Endothelial cell of umbilical vein (primary cell): ENCODE measurements around the gene PPFIA2. TPM values are rescaled to one million over a fixed set of nuclear protein-coding genes. Genes with fewer than 3 reads are reported as not detected.

ENCODE experiments used
- BruUV-seq: library from RNA; stranded (reverse); fragments of 400-500 nt; replicated peaks from 2 replicates; lab custom pipeline; 2021; lab: Mats Ljungman, UMichigan
- CTCF ChIA-PET: fragments of 300-600, 350-600 bp; sonication (Branson Sonifier 250); formaldehyde crosslinking; loops from one replicate; lab custom pipeline; 2021; ENCODE audit warnings: antibody characterized with exemption, inconsistent platforms; lab: Charles Lee
- POLR2A ChIA-PET: fragments of 300-600, 350-600 bp; sonication (Branson Sonifier 250); formaldehyde crosslinking; loops from one replicate; lab custom pipeline; 2021; ENCODE audit warnings: antibody characterized with exemption, inconsistent platforms; lab: Charles Lee
- DNase-seq: peaks from one replicate; pipeline ENCODE4 v3.0.0-alpha.2; 2011; ENCODE audit warnings: low read depth, low spot score
- FAIRE-seq: peaks from 2 replicates; lab custom pipeline; 2011; peaks lifted over from hg19 to GRCh38; lab: Jason Lieb, UNC
- H2AFZ ChIP-seq: 2 replicates; pipeline ENCODE4 v1.6.0; 2012; ENCODE audit warnings: low read depth, low read length, control low read depth, inconsistent platforms
- H3K27ac ChIP-seq: 2 replicates; pipeline ENCODE4 v1.5.1; 2011; ENCODE audit warnings: low read depth, mild to moderate bottlenecking, control low read depth, low read length, moderate library complexity; ENCODE audit not compliant: insufficient read depth
- H3K27me3 ChIP-seq, 2 experiments: 2 replicates each; pipeline versions ENCODE4 v1.6.0 to v1.6.1; 2011; ENCODE audit warnings: low read length in 2 of 2, mixed read lengths in 1 of 2; ENCODE audit not compliant: control insufficient read depth in 2 of 2, insufficient read depth in 2 of 2
- H3K36me3 ChIP-seq, 2 experiments: 2 replicates in 1 of 2; 3 replicates in 1 of 2; pipeline ENCODE4 v1.5.1; 2011; ENCODE audit warnings: low read length in 2 of 2, mild to moderate bottlenecking in 1 of 2, moderate library complexity in 1 of 2; ENCODE audit not compliant: control insufficient read depth in 2 of 2, insufficient read depth in 2 of 2; ENCODE audit errors: extremely low read depth in 1 of 2
- H3K4me1 ChIP-seq: 3 replicates; pipeline ENCODE4 v1.5.1; 2011; ENCODE audit warnings: mild to moderate bottlenecking, low read length; ENCODE audit not compliant: control insufficient read depth, insufficient read depth; ENCODE audit errors: extremely low read depth
- H3K4me2 ChIP-seq: 2 replicates; pipeline ENCODE4 v1.6.1; 2011; ENCODE audit warnings: low read length, control low read depth, mixed read lengths; ENCODE audit not compliant: insufficient read depth
- H3K4me3 ChIP-seq, 3 experiments: fragments of 200-600 bp in 1 of 3; sonication (generic), shearing (Covaris generic) in 1 of 3; replicated peaks in 1 of 3; 2 replicates each; pipeline ENCODE4 v1.5.1; 2011 to 2016; ENCODE audit warnings: control low read depth in 3 of 3, low read length in 3 of 3, mild to moderate bottlenecking in 2 of 3, inconsistent platforms in 1 of 3, low read depth in 1 of 3, moderate library complexity in 1 of 3; ENCODE audit not compliant: insufficient read depth in 1 of 3
- H3K79me2 ChIP-seq: 2 replicates; pipeline ENCODE4 v1.6.0; 2012; ENCODE audit warnings: low read length, inconsistent platforms; ENCODE audit not compliant: control insufficient read depth, insufficient read depth
- H3K9ac ChIP-seq: replicated peaks from 2 replicates; pipeline ENCODE3; 2011; ENCODE audit warnings: low read length, control low read depth; ENCODE audit not compliant: insufficient read depth; ENCODE audit errors: extremely low read depth
- H3K9me1 ChIP-seq: replicated peaks from 3 replicates; pipeline ENCODE4 v1.6.0; 2011; ENCODE audit warnings: mild to moderate bottlenecking, low read length; ENCODE audit not compliant: control insufficient read depth, insufficient read depth; ENCODE audit errors: extremely low read depth
- H3K9me3 ChIP-seq: replicated peaks from 2 replicates; pipeline ENCODE4 v1.5.1; 2012; ENCODE audit warnings: low read length, inconsistent platforms; ENCODE audit not compliant: control insufficient read depth, insufficient read depth
- H4K20me1 ChIP-seq: replicated peaks from 2 replicates; pipeline ENCODE3; 2011; ENCODE audit warnings: mild to moderate bottlenecking, low read length; ENCODE audit not compliant: control insufficient read depth, insufficient read depth; ENCODE audit errors: extremely low read depth
- EZH2 ChIP-seq: IDR thresholded peaks from 2 replicates; pipeline ENCODE4 v1.6.1; 2012; ENCODE audit warnings: borderline replicate concordance, low read depth, mild to moderate bottlenecking, moderate library complexity, low read length, inconsistent platforms; ENCODE audit not compliant: severe bottlenecking
- FOS ChIP-seq: IDR thresholded peaks from 2 replicates; pipeline ENCODE4 v1.6.1; 2011; ENCODE audit warnings: mild to moderate bottlenecking, low read length, moderate library complexity, borderline replicate concordance; ENCODE audit not compliant: insufficient read depth
- GATA2 ChIP-seq: IDR thresholded peaks from 2 replicates; pipeline ENCODE4 v1.7.0; 2011; ENCODE audit warnings: low read depth, mild to moderate bottlenecking, moderate library complexity, mixed read lengths, low read length; ENCODE audit not compliant: insufficient read length, insufficient read depth
- JUN ChIP-seq: IDR thresholded peaks from 2 replicates; pipeline ENCODE4 v1.6.1; 2011; ENCODE audit warnings: borderline replicate concordance, low read depth; ENCODE audit not compliant: insufficient read length, insufficient read depth
- MYC ChIP-seq: IDR thresholded peaks from one replicate; pipeline ENCODE4 v1.6.1; 2011; ENCODE audit warnings: mild to moderate bottlenecking, low read depth, low read length
- POLR2A ChIP-seq: IDR thresholded peaks from 2 replicates; pipeline ENCODE4 v1.6.1; 2012; ENCODE audit warnings: low read depth, mild to moderate bottlenecking, control low read depth, low read length
- POLR2AphosphoS5 ChIP-seq: IDR thresholded peaks from 2 replicates; pipeline ENCODE4 v1.6.1; 2012; ENCODE audit warnings: low read depth, mild to moderate bottlenecking, control low read depth, low read length, moderate library complexity; ENCODE audit not compliant: insufficient read depth
- dilution Hi-C: fragments of 300-500 bp; cut with MboI; formaldehyde crosslinking; loops from one replicate; pipeline ENCODE4 v1.15.0; 2019; ENCODE audit warnings: low sequenced_read_pairs; ENCODE audit not compliant: extremely low pct_ligation_motif_present
- intact Hi-C: fragments of 100-400 bp; cut with micrococcal nuclease; formaldehyde crosslinking; loops from one replicate; pipeline ENCODE4 v1.10.0; 2022
- polyA plus RNA-seq, 4 experiments: library from polyadenylated mRNA; depleted of rRNA in 3 of 4; stranded (reverse) in 3 of 4; unstranded in 1 of 4; fragments of >200 nt; gene quantifications; 2 replicates each; pipeline versions ENCODE4 v1.2.1 to v1.2.3, GENCODE V29; 2011 to 2012; ENCODE audit warnings: missing spikeins in 1 of 4
- total RNA-seq: library from RNA; stranded (reverse); gene quantifications from 2 replicates; pipeline ENCODE4 v1.2.3, GENCODE V29; 2021
- TF ChIP-seq, protein P1 (sequence below), 2 donors: IDR thresholded peaks; 1 replicate in 1 of 2; 2 replicates in 1 of 2; pipeline ENCODE4 v1.5.1; 2011; ENCODE audit warnings: low read length in 2 of 2, mild to moderate bottlenecking in 2 of 2, moderate library complexity in 2 of 2, control low read depth in 1 of 2, inconsistent platforms in 1 of 2, low read depth in 1 of 2; ENCODE audit not compliant: insufficient read depth in 1 of 2; ENCODE audit errors: extremely low read depth in 1 of 2
- TF ChIP-seq, protein P2 (sequence below): IDR thresholded peaks from 2 replicates; pipeline ENCODE4 v1.6.1; 2011; ENCODE audit not compliant: insufficient read depth, insufficient read length

PPFIA2 gene
- total and polyA plus RNA-seq, 2 donors (not counting 3 experiments of a cell fraction or from before 2014, with no cell fraction given), result not detected

DNA sequence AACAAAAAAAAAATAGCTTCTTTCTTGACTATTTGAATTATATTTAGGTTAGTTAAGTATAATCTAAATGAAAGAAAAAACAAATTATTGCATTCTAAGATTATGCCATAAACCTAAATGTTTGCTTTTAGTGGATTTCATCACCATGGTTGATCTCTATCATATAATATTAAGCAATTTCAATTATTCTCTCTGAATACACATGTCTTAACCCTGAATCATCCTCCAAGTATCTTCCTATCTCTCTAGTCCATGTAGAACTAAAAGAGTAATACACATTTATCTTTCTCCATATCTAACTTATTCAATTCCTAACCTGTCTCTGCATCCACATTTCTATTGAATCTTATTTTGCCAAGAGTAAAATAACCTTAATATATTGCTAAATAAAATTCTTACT, 59.6 kb downstream of the PPFIA2 start:
- H3K9ac ChIP-seq, result no peak overlapping the region
- no peak overlapping the region for H2AFZ ChIP-seq
- DNase-seq (no peak), FAIRE-seq (no peak)
- no peaks in the 10 kb centered on the region for H3K79me2 ChIP-seq
- no peaks in the 10 kb centered on the region for H3K36me3 ChIP-seq
- H3K9me1 ChIP-seq, result no peaks in the 10 kb centered on the region
- TF ChIP-seq JUN (no peak), POLR2A (no peak), FOS (no peak), POLR2AphosphoS5 (no peak), MYC (no peak), EZH2 (no peak), GATA2 (no peak)
- TF ChIP-seq, protein P1, sequence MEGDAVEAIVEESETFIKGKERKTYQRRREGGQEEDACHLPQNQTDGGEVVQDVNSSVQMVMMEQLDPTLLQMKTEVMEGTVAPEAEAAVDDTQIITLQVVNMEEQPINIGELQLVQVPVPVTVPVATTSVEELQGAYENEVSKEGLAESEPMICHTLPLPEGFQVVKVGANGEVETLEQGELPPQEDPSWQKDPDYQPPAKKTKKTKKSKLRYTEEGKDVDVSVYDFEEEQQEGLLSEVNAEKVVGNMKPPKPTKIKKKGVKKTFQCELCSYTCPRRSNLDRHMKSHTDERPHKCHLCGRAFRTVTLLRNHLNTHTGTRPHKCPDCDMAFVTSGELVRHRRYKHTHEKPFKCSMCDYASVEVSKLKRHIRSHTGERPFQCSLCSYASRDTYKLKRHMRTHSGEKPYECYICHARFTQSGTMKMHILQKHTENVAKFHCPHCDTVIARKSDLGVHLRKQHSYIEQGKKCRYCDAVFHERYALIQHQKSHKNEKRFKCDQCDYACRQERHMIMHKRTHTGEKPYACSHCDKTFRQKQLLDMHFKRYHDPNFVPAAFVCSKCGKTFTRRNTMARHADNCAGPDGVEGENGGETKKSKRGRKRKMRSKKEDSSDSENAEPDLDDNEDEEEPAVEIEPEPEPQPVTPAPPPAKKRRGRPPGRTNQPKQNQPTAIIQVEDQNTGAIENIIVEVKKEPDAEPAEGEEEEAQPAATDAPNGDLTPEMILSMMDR (IDR thresholded peaks at IDR 0.05; ENCODE audit: extremely low read depth in 1 of 2, insufficient read depth in 1 of 2, low read depth in 1 of 2, low read length in 2 of 2), result no peak
- TF ChIP-seq, protein P2, sequence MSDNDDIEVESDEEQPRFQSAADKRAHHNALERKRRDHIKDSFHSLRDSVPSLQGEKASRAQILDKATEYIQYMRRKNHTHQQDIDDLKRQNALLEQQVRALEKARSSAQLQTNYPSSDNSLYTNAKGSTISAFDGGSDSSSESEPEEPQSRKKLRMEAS, result no peak
- no peaks in the 10 kb centered on the region for H3K9me3 ChIP-seq
- BruUV-seq, result no TSS peak
- H3K4me1 ChIP-seq, result no peaks in the 10 kb centered on the region
- dilution Hi-C loops (no loop called here), intact Hi-C loops (no loop called here)
- H3K4me2 ChIP-seq, result no peak overlapping the region
- no peak overlapping the region for H3K4me3 ChIP-seq
- H3K27ac ChIP-seq, result no peak overlapping the region
- ChIA-PET POLR2A (no interaction called here), CTCF (no interaction called here)
- H4K20me1 ChIP-seq, result no peaks in the 10 kb centered on the region
- H3K27me3 ChIP-seq, result no peaks in the 10 kb centered on the region
